HEK293 (cell line): ENCODE results near the gene IMMP2L.

Experiments
- CTCF ChIA-PET: fragments of 350-600 bp; formaldehyde crosslinking; extraction: SDS; loops from one replicate; lab custom pipeline; 2021; ENCODE audit warnings: antibody characterized with exemption; lab: Yijun Ruan, JAX
- POLR2A ChIA-PET: fragments of 300-600 bp; formaldehyde crosslinking; extraction: SDS; loops from one replicate; lab custom pipeline; 2020; ENCODE audit warnings: antibody characterized with exemption, inconsistent platforms; lab: Yijun Ruan, JAX
- H3K27ac ChIP-seq: fragments of 200-500 bp; sonication (Bioruptor generic); 2 replicates; pipeline ENCODE4 v1.5.1; 2014; ENCODE audit warnings: low read depth, low read length, control low read depth, inconsistent platforms; ENCODE audit errors: extremely low read depth
- H3K36me3 ChIP-seq, 2 experiments: fragments of 200-500 bp in 1 of 2; sonication (Bioruptor generic) in 1 of 2; 1 replicate in 1 of 2; 2 replicates in 1 of 2; pipeline ENCODE4 v1.5.1; 2014 to 2017; ENCODE audit warnings: inconsistent platforms in 2 of 2, low read length in 2 of 2; ENCODE audit not compliant: control insufficient read depth in 2 of 2, insufficient read depth in 1 of 2
- H3K4me1 ChIP-seq: fragments of 200-500 bp; sonication (Bioruptor generic); 2 replicates; pipeline ENCODE4 v1.5.1; 2014; ENCODE audit warnings: mild to moderate bottlenecking, low read length, inconsistent platforms; ENCODE audit not compliant: control insufficient read depth, insufficient read depth
- H3K4me3 ChIP-seq: 2 replicates; pipeline ENCODE4 v1.5.1; 2011; ENCODE audit warnings: low read depth, mild to moderate bottlenecking, control low read depth, low read length, moderate library complexity
- H3K9me3 ChIP-seq: fragments of 200-500 bp; sonication (Bioruptor generic); 2 replicates; pipeline ENCODE4 v1.5.1; 2014; ENCODE audit warnings: low read depth, low read length, inconsistent platforms; ENCODE audit not compliant: control insufficient read depth, insufficient read depth
- IKZF3 ChIP-seq: fragments of 450-650 bp; IDR thresholded peaks from 2 replicates; pipeline ENCODE4 v1.5.0; 2018; ENCODE audit warnings: missing biosample characterization, mild to moderate bottlenecking, missing genetic modification characterization, moderate library complexity
- KLF1 ChIP-seq: fragments of 450-650 bp; formaldehyde crosslinking; IDR thresholded peaks from 2 replicates; pipeline ENCODE4 v1.5.1; 2016; ENCODE audit warnings: missing biosample characterization, missing genetic modification characterization
- KLF16 ChIP-seq: fragments of 450-650 bp; formaldehyde crosslinking; IDR thresholded peaks from 2 replicates; pipeline ENCODE4 v1.5.1; 2017; ENCODE audit warnings: missing biosample characterization, missing genetic modification characterization
- MYNN ChIP-seq: fragments of 450-650 bp; formaldehyde crosslinking; IDR thresholded peaks from 2 replicates; pipeline ENCODE4 v1.5.1; 2016; ENCODE audit warnings: missing biosample characterization, missing genetic modification characterization, borderline replicate concordance
- SP7 ChIP-seq: fragments of 450-650 bp; formaldehyde crosslinking; IDR thresholded peaks from 2 replicates; pipeline ENCODE4 v1.5.1; 2016; ENCODE audit warnings: missing biosample characterization, missing genetic modification characterization
- ZBTB1 ChIP-seq: fragments of 450-650 bp; formaldehyde crosslinking; IDR thresholded peaks from 2 replicates; pipeline ENCODE4 v1.5.1; 2016; ENCODE audit warnings: missing biosample characterization, missing genetic modification characterization
- ZIC2 ChIP-seq: fragments of 450-650 bp; formaldehyde crosslinking; IDR thresholded peaks from 2 replicates; pipeline ENCODE4 v1.5.1; 2016; ENCODE audit warnings: missing biosample characterization, missing genetic modification characterization
- ZNF175 ChIP-seq: fragments of 450-650 bp; formaldehyde crosslinking; IDR thresholded peaks from 2 replicates; pipeline ENCODE4 v1.5.1; 2016; ENCODE audit warnings: missing biosample characterization, missing genetic modification characterization
- ZNF214 ChIP-seq: fragments of 450-650 bp; formaldehyde crosslinking; IDR thresholded peaks from 2 replicates; pipeline ENCODE4 v1.5.1; 2017; ENCODE audit warnings: missing biosample characterization, mild to moderate bottlenecking, missing genetic modification characterization, borderline replicate concordance
- ZNF23 ChIP-seq: fragments of 450-650 bp; formaldehyde crosslinking; IDR thresholded peaks from 2 replicates; pipeline ENCODE4 v1.5.1; 2016; ENCODE audit warnings: missing biosample characterization, missing genetic modification characterization, borderline replicate concordance
- ZNF324 ChIP-seq: fragments of 450-650 bp; formaldehyde crosslinking; IDR thresholded peaks from 2 replicates; pipeline ENCODE4 v1.5.1; 2016; ENCODE audit warnings: missing biosample characterization, missing genetic modification characterization
- ZNF416 ChIP-seq: fragments of 450-650 bp; formaldehyde crosslinking; IDR thresholded peaks from 2 replicates; pipeline ENCODE4 v1.5.1; 2016; ENCODE audit warnings: missing biosample characterization, missing genetic modification characterization
- ZNF558 ChIP-seq: fragments of 450-650 bp; formaldehyde crosslinking; IDR thresholded peaks from 2 replicates; pipeline ENCODE4 v1.5.1; 2016; ENCODE audit warnings: missing biosample characterization, missing genetic modification characterization
- ZNF561 ChIP-seq: fragments of 450-650 bp; IDR thresholded peaks from 2 replicates; pipeline ENCODE4 v1.5.1; 2018; ENCODE audit warnings: missing biosample characterization, missing genetic modification characterization, borderline replicate concordance
- ZNF596 ChIP-seq: fragments of 450-650 bp; IDR thresholded peaks from 2 replicates; pipeline ENCODE4 v1.5.0; 2018; ENCODE audit warnings: missing biosample characterization, mild to moderate bottlenecking, missing genetic modification characterization, moderate library complexity
- ZNF600 ChIP-seq: fragments of 450-650 bp; formaldehyde crosslinking; IDR thresholded peaks from 2 replicates; pipeline ENCODE4 v1.5.1; 2016; ENCODE audit warnings: missing biosample characterization, missing genetic modification characterization
- ZNF624 ChIP-seq: fragments of 450-650 bp; formaldehyde crosslinking; IDR thresholded peaks from 2 replicates; pipeline ENCODE4 v1.5.1; 2017; ENCODE audit warnings: missing biosample characterization, missing genetic modification characterization
- ZNF837 ChIP-seq: fragments of 450-650 bp; formaldehyde crosslinking; IDR thresholded peaks from 2 replicates; pipeline ENCODE4 v1.5.1; 2016; ENCODE audit warnings: missing biosample characterization, missing genetic modification characterization
- ZXDB ChIP-seq: fragments of 450-650 bp; formaldehyde crosslinking; IDR thresholded peaks from 2 replicates; pipeline ENCODE4 v1.5.1; 2016; ENCODE audit warnings: missing biosample characterization, missing genetic modification characterization
- TF ChIP-seq, protein P1 (sequence below): fragments of 450-650 bp; formaldehyde crosslinking; IDR thresholded peaks from 2 replicates; pipeline ENCODE4 v1.5.1; 2016; ENCODE audit warnings: missing biosample characterization, missing genetic modification characterization
- TF ChIP-seq, protein P2 (sequence below): fragments of 450-650 bp; formaldehyde crosslinking; IDR thresholded peaks from 2 replicates; pipeline ENCODE4 v1.5.1; 2017; ENCODE audit warnings: missing biosample characterization, missing genetic modification characterization
- TF ChIP-seq, protein P3 (sequence below): IDR thresholded peaks from 2 replicates; pipeline ENCODE4 v1.6.1; 2011; ENCODE audit warnings: mild to moderate bottlenecking, low read depth, low read length, borderline replicate concordance

IMMP2L gene

DNA sequence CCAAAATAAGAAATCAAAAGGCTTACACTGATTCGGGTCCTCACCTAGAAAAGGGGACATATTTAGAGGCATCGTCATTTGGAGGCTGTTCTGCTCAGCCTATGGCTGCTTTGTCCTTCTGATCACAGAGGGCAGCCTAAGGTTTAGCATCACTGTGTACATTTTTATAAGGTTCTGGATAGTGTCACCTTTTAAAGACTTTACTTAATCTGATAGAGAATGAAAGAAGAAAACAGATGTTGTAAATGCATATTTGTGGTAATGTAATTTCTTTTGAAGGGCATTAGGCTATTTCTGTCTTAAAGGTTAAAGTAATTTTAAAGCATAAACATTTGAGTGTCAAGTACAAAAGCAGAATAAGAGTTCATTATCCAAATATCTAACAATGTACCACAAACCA lies 916.7 kb downstream of the IMMP2L start (continued):
- TF ChIP-seq ZXDB (no peak), ZBTB1 (no peak), SP7 (no peak), ZNF23 (no peak), MYNN (tag by site-specific recombination) (no peak), ZNF561 (tag by site-specific recombination) (no peak)

DNA sequence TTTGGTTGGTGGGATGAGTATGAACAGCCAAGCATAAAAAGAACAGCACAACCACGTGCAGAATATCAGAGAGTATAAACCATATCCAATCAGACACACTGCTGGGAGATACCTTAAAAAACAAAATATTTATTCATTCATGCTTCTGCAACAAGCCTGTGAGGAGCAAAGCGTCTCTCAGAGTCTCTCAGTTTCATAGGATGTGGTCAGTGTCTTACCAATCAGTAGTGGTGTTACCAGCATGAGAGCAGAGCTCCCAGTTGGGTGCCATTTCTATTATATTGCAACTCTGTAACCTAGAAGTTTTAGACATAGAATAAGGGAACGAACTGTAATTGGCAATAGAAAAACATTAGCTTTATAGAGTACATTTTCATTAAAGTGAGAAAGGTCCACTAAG lies 917.2 kb downstream of the IMMP2L start:
- no peaks in the 10 kb centered on the region for H3K36me3 ChIP-seq
- TF ChIP-seq ZNF837 (tag by site-specific recombination), result no peak
- no peak for TF ChIP-seq ZBTB1
- no peak for TF ChIP-seq ZNF600 (tag by site-specific recombination)
- TF ChIP-seq ZNF324, result no peak
- TF ChIP-seq, protein P1, sequence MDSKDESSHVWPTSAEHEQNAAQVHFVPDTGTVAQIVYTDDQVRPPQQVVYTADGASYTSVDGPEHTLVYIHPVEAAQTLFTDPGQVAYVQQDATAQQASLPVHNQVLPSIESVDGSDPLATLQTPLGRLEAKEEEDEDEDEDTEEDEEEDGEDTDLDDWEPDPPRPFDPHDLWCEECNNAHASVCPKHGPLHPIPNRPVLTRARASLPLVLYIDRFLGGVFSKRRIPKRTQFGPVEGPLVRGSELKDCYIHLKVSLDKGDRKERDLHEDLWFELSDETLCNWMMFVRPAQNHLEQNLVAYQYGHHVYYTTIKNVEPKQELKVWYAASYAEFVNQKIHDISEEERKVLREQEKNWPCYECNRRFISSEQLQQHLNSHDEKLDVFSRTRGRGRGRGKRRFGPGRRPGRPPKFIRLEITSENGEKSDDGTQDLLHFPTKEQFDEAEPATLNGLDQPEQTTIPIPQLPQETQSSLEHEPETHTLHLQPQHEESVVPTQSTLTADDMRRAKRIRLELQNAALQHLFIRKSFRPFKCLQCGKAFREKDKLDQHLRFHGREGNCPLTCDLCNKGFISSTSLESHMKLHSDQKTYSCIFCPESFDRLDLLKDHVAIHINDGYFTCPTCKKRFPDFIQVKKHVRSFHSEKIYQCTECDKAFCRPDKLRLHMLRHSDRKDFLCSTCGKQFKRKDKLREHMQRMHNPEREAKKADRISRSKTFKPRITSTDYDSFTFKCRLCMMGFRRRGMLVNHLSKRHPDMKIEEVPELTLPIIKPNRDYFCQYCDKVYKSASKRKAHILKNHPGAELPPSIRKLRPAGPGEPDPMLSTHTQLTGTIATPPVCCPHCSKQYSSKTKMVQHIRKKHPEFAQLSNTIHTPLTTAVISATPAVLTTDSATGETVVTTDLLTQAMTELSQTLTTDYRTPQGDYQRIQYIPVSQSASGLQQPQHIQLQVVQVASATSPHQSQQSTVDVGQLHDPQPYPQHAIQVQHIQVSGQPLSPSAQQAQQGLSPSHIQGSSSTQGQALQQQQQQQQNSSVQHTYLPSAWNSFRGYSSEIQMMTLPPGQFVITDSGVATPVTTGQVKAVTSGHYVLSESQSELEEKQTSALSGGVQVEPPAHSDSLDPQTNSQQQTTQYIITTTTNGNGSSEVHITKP (tag by site-specific recombination), result no peak
- no peak for TF ChIP-seq KLF16
- no peak for TF ChIP-seq ZNF416 (tag by site-specific recombination)
- no peak for TF ChIP-seq ZNF214
- TF ChIP-seq ZNF558 (tag by site-specific recombination), result no peak
- TF ChIP-seq, protein P2, sequence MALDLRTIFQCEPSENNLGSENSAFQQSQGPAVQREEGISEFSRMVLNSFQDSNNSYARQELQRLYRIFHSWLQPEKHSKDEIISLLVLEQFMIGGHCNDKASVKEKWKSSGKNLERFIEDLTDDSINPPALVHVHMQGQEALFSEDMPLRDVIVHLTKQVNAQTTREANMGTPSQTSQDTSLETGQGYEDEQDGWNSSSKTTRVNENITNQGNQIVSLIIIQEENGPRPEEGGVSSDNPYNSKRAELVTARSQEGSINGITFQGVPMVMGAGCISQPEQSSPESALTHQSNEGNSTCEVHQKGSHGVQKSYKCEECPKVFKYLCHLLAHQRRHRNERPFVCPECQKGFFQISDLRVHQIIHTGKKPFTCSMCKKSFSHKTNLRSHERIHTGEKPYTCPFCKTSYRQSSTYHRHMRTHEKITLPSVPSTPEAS, result no peak
- no peak for TF ChIP-seq ZIC2 (tag by site-specific recombination)
- no peak for TF ChIP-seq ZNF596
- TF ChIP-seq ZNF624, result no peak
- TF ChIP-seq IKZF3, result no peak
- no peak for TF ChIP-seq ZNF175 (tag by site-specific recombination)
- no peak for TF ChIP-seq KLF1 (tag by site-specific recombination)
- no peaks in the 10 kb centered on the region for H3K4me1 ChIP-seq
- H3K4me3 ChIP-seq, result no peak overlapping the region
- CTCF ChIA-PET, result no interaction called here
- POLR2A ChIA-PET, result no interaction called here
- H3K27ac ChIP-seq, result no peak overlapping the region
- H3K9me3 ChIP-seq, result no peaks in the 10 kb centered on the region

DNA sequence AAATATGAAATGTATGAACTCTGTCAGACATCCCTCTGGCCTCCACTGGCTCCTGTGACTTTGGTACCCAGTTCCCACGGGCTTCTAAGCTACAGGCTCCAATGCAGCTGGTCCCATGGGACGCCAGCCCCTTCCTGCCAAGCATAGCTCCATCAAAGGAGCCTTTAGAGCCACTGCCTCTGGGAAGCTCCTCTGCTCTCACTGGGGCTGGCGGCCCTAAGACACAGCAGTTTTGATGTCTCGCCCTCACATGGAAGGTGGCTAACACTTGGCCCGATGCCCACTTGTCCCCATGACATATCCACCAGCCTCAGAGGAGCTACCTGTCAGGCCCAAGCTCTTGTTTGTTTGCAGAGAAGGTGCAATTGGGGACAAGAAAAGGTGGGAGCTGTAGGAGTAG lies 925.0 kb downstream of the IMMP2L start:
- H3K4me1 ChIP-seq, result no peaks in the 10 kb centered on the region
- H3K36me3 ChIP-seq, result no peaks in the 10 kb centered on the region
- ChIA-PET POLR2A (no interaction called here), CTCF (interaction anchor here (0.6 kb wide), 1 partner anchor 174 kb away, joined by 3 read pairs; no protein-coding TSS in a partner anchor)
- H3K4me3 ChIP-seq, result no peak overlapping the region
- TF ChIP-seq, protein P3, sequence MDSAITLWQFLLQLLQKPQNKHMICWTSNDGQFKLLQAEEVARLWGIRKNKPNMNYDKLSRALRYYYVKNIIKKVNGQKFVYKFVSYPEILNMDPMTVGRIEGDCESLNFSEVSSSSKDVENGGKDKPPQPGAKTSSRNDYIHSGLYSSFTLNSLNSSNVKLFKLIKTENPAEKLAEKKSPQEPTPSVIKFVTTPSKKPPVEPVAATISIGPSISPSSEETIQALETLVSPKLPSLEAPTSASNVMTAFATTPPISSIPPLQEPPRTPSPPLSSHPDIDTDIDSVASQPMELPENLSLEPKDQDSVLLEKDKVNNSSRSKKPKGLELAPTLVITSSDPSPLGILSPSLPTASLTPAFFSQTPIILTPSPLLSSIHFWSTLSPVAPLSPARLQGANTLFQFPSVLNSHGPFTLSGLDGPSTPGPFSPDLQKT, result no peak
- no peaks in the 10 kb centered on the region for H3K9me3 ChIP-seq
- H3K27ac ChIP-seq, result no peak overlapping the region
